ENCODE measurements around the gene CACFD1. TPM values are rescaled to one million over a fixed set of nuclear protein-coding genes. Genes with fewer than 3 reads are reported as not detected.

CACFD1 gene
- total RNA-seq, 1 donor from 2014 or later: 22.3 TPM

DNA sequence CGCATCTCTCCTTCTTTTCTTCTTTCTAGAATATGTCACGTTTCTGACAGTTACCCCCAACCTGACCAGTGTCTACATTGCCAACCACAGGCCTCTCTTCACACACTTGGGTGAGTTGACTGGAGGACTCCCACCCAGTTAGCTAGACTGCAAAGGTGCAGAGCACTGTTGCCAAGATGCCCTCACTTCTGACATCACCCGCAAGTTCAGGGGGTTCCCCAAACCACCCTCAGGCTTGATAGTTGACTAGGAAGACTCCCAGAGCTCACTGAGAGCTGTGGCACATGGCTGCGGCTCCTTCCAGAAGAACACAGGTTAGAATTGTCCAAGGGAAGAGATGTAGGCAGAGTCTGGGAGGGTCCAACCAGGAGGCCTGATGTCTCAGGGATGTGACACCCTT lies 20.4 kb upstream of the CACFD1 start:
- TF ChIP-seq, protein P1, sequence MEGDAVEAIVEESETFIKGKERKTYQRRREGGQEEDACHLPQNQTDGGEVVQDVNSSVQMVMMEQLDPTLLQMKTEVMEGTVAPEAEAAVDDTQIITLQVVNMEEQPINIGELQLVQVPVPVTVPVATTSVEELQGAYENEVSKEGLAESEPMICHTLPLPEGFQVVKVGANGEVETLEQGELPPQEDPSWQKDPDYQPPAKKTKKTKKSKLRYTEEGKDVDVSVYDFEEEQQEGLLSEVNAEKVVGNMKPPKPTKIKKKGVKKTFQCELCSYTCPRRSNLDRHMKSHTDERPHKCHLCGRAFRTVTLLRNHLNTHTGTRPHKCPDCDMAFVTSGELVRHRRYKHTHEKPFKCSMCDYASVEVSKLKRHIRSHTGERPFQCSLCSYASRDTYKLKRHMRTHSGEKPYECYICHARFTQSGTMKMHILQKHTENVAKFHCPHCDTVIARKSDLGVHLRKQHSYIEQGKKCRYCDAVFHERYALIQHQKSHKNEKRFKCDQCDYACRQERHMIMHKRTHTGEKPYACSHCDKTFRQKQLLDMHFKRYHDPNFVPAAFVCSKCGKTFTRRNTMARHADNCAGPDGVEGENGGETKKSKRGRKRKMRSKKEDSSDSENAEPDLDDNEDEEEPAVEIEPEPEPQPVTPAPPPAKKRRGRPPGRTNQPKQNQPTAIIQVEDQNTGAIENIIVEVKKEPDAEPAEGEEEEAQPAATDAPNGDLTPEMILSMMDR (IDR thresholded peaks at IDR 0.05): no peak
- no peak for DNase-seq (ENCODE audit: low spot score)
- H3K9me3 Mint-ChIP-seq (ENCODE audit: low read depth): no peaks in the 10 kb centered on the region
- H3K4me1 Mint-ChIP-seq (ENCODE audit: low read depth): no peaks in the 10 kb centered on the region
- H3K27ac Mint-ChIP-seq (ENCODE audit: unreplicated experiment): no peak overlapping the region
- H3K36me3 Mint-ChIP-seq (ENCODE audit: low read depth): no peaks in the 10 kb centered on the region
- H3K27me3 Mint-ChIP-seq (ENCODE audit: low read depth): no peaks in the 10 kb centered on the region
- no peak overlapping the region for H3K4me3 Mint-ChIP-seq (ENCODE audit: unreplicated experiment)

DNA sequence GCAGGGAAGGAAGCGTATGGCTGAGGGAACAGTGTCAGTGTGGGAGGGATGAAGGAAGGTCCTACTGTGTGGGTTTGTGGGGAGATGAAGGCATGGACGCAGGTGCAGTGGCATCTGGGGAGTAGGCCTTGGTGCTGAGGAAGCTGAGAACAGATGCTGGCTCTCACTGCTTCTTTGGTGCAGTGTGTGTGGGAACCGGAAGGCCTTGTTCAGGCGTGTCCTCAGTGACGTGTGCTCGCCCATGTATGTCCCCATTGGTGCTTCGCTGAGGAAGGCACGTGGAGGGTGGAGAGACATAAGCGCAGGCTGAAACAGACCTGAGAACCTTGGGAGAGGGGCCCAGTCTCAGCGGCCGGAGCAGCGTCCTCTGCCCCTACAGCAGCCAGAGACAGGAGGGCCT lies 18.9 kb upstream of the CACFD1 start:
- no peak for DNase-seq (ENCODE audit: low spot score)
- TF ChIP-seq, protein P1 (IDR thresholded peaks at IDR 0.05): no peak
- Mint-ChIP-seq H3K27ac (ENCODE audit: unreplicated experiment) (no peak overlapping the region), H3K9me3 (ENCODE audit: low read depth) (no peaks in the 10 kb centered on the region), H3K27me3 (ENCODE audit: low read depth) (peaks cover 3% of the 10 kb centered on the region), H3K36me3 (ENCODE audit: low read depth) (no peaks in the 10 kb centered on the region), H3K4me3 (ENCODE audit: unreplicated experiment) (no peak overlapping the region), H3K4me1 (ENCODE audit: low read depth) (no peaks in the 10 kb centered on the region)

DNA sequence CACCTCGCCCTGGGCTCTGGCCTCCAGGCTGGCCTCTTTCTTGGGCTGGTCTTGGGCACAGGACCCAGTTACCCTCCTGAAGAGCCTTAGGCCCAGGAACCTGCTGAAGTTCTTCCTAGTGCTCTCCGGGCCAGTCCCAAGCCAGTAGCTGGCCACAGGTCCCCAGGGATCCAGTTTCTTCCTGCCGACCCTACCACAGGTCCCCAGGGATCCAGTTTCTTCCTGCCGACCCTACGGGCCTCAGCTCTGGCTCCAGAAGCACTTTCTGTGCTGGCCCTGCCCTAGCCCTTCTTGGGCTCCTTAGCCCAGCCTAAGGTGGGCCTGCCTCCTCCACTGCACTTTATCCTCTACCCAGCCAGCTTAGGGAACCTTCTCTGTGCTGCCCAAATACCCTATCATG lies 18.2 kb upstream of the CACFD1 start:
- Mint-ChIP-seq H3K9me3 (ENCODE audit: low read depth) (no peaks in the 10 kb centered on the region), H3K27me3 (ENCODE audit: low read depth) (peaks cover 9% of the 10 kb centered on the region), H3K4me3 (ENCODE audit: unreplicated experiment) (no peak overlapping the region), H3K4me1 (ENCODE audit: low read depth) (no peaks in the 10 kb centered on the region), H3K36me3 (ENCODE audit: low read depth) (no peaks in the 10 kb centered on the region), H3K27ac (ENCODE audit: unreplicated experiment) (no peak overlapping the region)
- TF ChIP-seq, protein P1 (IDR thresholded peaks at IDR 0.05): no peak
- DNase-seq (ENCODE audit: low spot score): no peak

DNA sequence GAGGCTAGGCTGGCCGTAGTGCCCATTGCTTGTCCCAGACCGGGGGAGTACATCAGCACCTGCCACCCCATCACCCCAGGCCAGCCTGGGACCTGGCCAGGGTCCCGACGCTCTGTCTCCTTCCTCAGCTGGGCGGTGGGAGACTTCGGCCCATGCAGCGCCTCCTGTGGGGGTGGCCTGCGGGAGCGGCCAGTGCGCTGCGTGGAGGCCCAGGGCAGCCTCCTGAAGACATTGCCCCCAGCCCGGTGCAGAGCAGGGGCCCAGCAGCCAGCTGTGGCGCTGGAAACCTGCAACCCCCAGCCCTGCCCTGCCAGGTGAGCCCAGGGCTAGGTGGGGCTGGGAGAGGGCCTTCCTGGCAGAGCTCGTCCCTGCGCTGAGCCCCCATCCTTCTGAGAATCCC lies 16.5 kb upstream of the CACFD1 start:
- Mint-ChIP-seq H3K9me3 (ENCODE audit: low read depth) (no peaks in the 10 kb centered on the region), H3K4me3 (ENCODE audit: unreplicated experiment) (no peak overlapping the region), H3K4me1 (ENCODE audit: low read depth) (no peaks in the 10 kb centered on the region), H3K27me3 (ENCODE audit: low read depth) (peaks cover 12% of the 10 kb centered on the region), H3K27ac (ENCODE audit: unreplicated experiment) (no peak overlapping the region), H3K36me3 (ENCODE audit: low read depth) (no peaks in the 10 kb centered on the region)
- TF ChIP-seq, protein P1 (IDR thresholded peaks at IDR 0.05): no peak
- DNase-seq (ENCODE audit: low spot score): no peak

DNA sequence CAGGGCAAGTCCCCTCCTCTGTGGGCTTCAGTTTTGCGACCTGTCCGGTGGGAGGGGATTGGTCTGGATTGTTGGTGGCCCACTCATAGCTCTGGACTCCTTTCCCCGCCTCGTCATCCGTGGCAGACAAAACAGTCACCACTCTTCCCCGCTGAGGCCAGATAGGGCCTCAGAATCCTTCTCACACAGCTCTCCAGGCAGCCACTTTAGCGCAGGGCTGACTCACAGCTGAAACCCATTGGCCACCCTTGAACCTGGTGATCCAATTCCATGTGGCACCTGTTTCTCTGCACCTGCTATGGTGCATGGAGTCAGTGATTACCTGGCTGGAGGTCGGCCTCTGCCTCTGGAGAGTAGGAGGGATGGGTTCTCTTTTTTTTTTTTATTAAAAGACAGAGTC lies 15.8 kb upstream of the CACFD1 start:
- H3K27ac Mint-ChIP-seq (ENCODE audit: unreplicated experiment): no peak overlapping the region
- TF ChIP-seq, protein P1 (IDR thresholded peaks at IDR 0.05): no peak
- DNase-seq (ENCODE audit: low spot score): no peak
- no peak overlapping the region for H3K4me3 Mint-ChIP-seq (ENCODE audit: unreplicated experiment)
- H3K9me3 Mint-ChIP-seq (ENCODE audit: low read depth): no peaks in the 10 kb centered on the region
- H3K27me3 Mint-ChIP-seq (ENCODE audit: low read depth): peaks cover 12% of the 10 kb centered on the region
- no peaks in the 10 kb centered on the region for H3K4me1 Mint-ChIP-seq (ENCODE audit: low read depth)
- no peaks in the 10 kb centered on the region for H3K36me3 Mint-ChIP-seq (ENCODE audit: low read depth)

All from chondrocyte (in vitro differentiated cells).